HepG2 (cell line): ENCODE data around the gene RBM47. TPM values are rescaled to one million over a fixed set of nuclear protein-coding genes. Genes with fewer than 3 reads are reported as not detected.

Experiments used
- AGO2 ChIP-seq: fragments of 200-400 bp; formaldehyde crosslinking; optimal IDR thresholded peaks from 2 replicates; pipeline ENCODE3; 2017; ENCODE audit warnings: mild to moderate bottlenecking, low read depth, low read length, moderate library complexity
- CEBPB ChIP-seq: IDR thresholded peaks from 2 replicates; pipeline ENCODE4 v1.6.1; 2011; ENCODE audit warnings: low read depth, low read length, improper control_type of control experiment, borderline replicate concordance
- FOSL1 ChIP-seq: sonication (generic); formaldehyde crosslinking; IDR thresholded peaks from 2 replicates; pipeline ENCODE4 v1.9.0; 2021; ENCODE audit warnings: missing genetic modification reagents, borderline replicate concordance
- HNF4A ChIP-seq: sonication (generic); formaldehyde crosslinking; IDR thresholded peaks from 2 replicates; pipeline ENCODE4 v1.4.0; 2020; ENCODE audit warnings: missing genetic modification reagents
- POLR2G ChIP-seq: fragments of 200-400 bp; formaldehyde crosslinking; IDR thresholded peaks from 2 replicates; pipeline ENCODE4 v1.6.1; 2018; ENCODE audit warnings: mild to moderate bottlenecking, low read depth, low read length, moderate library complexity
- PRPF4 ChIP-seq: fragments of 200-400 bp; formaldehyde crosslinking; IDR thresholded peaks from 2 replicates; pipeline ENCODE4 v1.6.1; 2016; ENCODE audit warnings: low read length, low read depth; ENCODE audit not compliant: poor library complexity, severe bottlenecking
- RFXAP ChIP-seq: sonication (generic); formaldehyde crosslinking; IDR thresholded peaks from 2 replicates; pipeline ENCODE4 v1.4.0; 2020; ENCODE audit warnings: missing genetic modification reagents, borderline replicate concordance
- SNRNP70 ChIP-seq: fragments of 200-400 bp; formaldehyde crosslinking; IDR thresholded peaks from 2 replicates; pipeline ENCODE4 v1.6.1; 2017; ENCODE audit warnings: mild to moderate bottlenecking, low read depth, low read length, moderate library complexity
- SRY ChIP-seq: sonication (generic); formaldehyde crosslinking; IDR thresholded peaks from 2 replicates; pipeline ENCODE4 v1.8.0; 2022; ENCODE audit warnings: mild to moderate bottlenecking, missing genetic modification reagents
- TBP ChIP-seq: sonication (generic); formaldehyde crosslinking; IDR thresholded peaks from 2 replicates; pipeline ENCODE4 v1.5.0; 2020; ENCODE audit warnings: missing genetic modification reagents
- TBX3 ChIP-seq: fragments of 450-650 bp; IDR thresholded peaks from 2 replicates; pipeline ENCODE4 v1.6.1; 2017; ENCODE audit warnings: antibody characterized with exemption, mild to moderate bottlenecking, inconsistent platforms, borderline replicate concordance
- TEAD3 ChIP-seq: optimal IDR thresholded peaks from 2 replicates; pipeline ENCODE3; 2016; ENCODE audit warnings: borderline replicate concordance
- ZNF468 ChIP-seq: sonication (generic); formaldehyde crosslinking; IDR thresholded peaks from 2 replicates; pipeline ENCODE4 v1.8.0; 2022; ENCODE audit warnings: mild to moderate bottlenecking, moderate library complexity, missing genetic modification reagents
- ZNF615 ChIP-seq: sonication (generic); formaldehyde crosslinking; IDR thresholded peaks from 2 replicates; pipeline ENCODE4 v1.5.0; 2020; ENCODE audit warnings: mild to moderate bottlenecking, missing genetic modification reagents, borderline replicate concordance
- ZNF878 ChIP-seq: sonication (generic); formaldehyde crosslinking; IDR thresholded peaks from 2 replicates; pipeline ENCODE4 v1.8.1; 2023; ENCODE audit warnings: mild to moderate bottlenecking, missing genetic modification reagents, moderate library complexity
- polyA plus RNA-seq, 8 experiments: library from polyadenylated mRNA; depleted of rRNA in 3 of 8; stranded (reverse) in 7 of 8; unstranded in 1 of 8; fragments of >200 nt; fragmentation: Illumina TruSeq in 4 of 8; extraction: Trizol in 4 of 8; gene quantifications; 2 replicates each; pipeline versions ENCODE4 v1.2.1 to v1.2.3, GENCODE V29; 2011 to 2016; ENCODE audit warnings: low read depth in 4 of 8, missing spikeins in 1 of 8, mixed read lengths in 1 of 8; ENCODE audit not compliant: insufficient read depth in 1 of 8
- total RNA-seq, 5 experiments: library from RNA; depleted of rRNA; stranded (reverse); fragments of >200 nt; fragmentation: Illumina TruSeq; extraction: Trizol; gene quantifications; 2 replicates each; pipeline ENCODE4 v1.2.3, GENCODE V29; 2016; ENCODE audit warnings: low read depth in 1 of 5
- TF ChIP-seq, protein P1 (sequence below): sonication (generic); formaldehyde crosslinking; IDR thresholded peaks from 2 replicates; pipeline ENCODE4 v1.5.0; 2020; ENCODE audit warnings: missing genetic modification reagents, mild to moderate bottlenecking, borderline replicate concordance
- TF ChIP-seq, protein P2 (sequence below): sonication (generic); formaldehyde crosslinking; IDR thresholded peaks from 2 replicates; pipeline ENCODE4 v1.4.0; 2020; ENCODE audit warnings: mild to moderate bottlenecking, missing genetic modification reagents, borderline replicate concordance
- TF ChIP-seq, protein P3 (sequence below): sonication (generic); formaldehyde crosslinking; IDR thresholded peaks from 2 replicates; pipeline ENCODE4 v1.4.0; 2020; ENCODE audit warnings: mild to moderate bottlenecking, missing genetic modification reagents
- TF ChIP-seq, protein P4 (sequence below): sonication (generic); formaldehyde crosslinking; IDR thresholded peaks from 2 replicates; pipeline ENCODE4 v1.8.0; 2022; ENCODE audit warnings: missing genetic modification reagents, mild to moderate bottlenecking, inconsistent platforms, borderline replicate concordance
- TF ChIP-seq, protein P5 (sequence below): sonication (generic); formaldehyde crosslinking; IDR thresholded peaks from 2 replicates; pipeline ENCODE4 v1.8.1; 2023; ENCODE audit warnings: mild to moderate bottlenecking, missing genetic modification reagents

Gene RBM47
- total and polyA plus RNA-seq, 2 of the 13 experiments (the other 11 are each of a cell fraction or from before 2014, with no cell fraction given), result 1.2 to 2.5 TPM

DNA sequence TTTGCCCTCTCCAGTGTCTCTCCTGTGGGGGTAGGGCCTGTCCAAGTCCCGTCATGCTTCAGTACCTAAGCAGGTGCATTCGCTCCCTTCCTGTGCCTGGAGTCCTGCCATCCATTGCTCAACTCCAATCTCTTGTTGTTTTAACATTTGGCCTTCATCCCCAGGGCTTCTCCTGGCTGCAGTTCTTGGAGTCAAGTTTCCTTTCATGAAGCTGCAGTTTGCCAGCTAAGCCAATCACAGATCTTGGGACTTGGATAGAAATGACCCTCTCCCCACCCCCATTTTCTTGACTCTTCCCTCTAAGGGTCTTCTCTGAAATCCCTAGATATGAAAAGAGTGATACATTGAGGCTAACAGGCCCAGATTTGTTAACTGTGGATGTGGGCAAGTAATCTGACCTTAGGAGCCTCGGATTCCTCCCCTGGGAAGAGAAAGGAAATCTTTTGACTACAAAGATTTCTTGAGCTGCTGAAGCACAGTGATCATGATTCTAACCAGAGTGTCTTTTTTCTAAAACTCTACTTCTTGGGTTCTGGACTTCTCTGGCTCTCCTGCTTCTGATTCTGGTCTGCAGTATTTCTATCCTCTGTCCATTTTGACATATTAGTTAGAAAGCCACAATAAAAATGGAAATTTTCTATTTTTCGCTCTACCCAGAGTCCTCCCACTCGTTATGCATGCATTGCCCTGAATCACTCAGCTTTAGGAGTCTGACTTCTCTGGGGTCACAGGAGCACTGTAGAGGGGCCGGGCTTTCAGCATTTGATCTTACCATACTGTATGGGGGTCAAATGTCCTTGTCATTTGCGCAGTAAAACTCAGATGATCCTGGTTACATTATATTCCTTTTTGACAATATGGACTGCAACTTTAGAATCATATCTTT lies 233.5 kb downstream of the RBM47 start (continued):
- TF ChIP-seq, protein P1, sequence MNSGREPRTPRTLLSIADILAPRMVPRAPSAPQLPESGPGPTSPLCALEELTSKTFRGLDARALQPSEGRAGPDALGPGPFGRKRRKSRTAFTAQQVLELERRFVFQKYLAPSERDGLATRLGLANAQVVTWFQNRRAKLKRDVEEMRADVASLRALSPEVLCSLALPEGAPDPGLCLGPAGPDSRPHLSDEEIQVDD (CRISPR knock-in tag), result no peak
- TF ChIP-seq, protein P2, sequence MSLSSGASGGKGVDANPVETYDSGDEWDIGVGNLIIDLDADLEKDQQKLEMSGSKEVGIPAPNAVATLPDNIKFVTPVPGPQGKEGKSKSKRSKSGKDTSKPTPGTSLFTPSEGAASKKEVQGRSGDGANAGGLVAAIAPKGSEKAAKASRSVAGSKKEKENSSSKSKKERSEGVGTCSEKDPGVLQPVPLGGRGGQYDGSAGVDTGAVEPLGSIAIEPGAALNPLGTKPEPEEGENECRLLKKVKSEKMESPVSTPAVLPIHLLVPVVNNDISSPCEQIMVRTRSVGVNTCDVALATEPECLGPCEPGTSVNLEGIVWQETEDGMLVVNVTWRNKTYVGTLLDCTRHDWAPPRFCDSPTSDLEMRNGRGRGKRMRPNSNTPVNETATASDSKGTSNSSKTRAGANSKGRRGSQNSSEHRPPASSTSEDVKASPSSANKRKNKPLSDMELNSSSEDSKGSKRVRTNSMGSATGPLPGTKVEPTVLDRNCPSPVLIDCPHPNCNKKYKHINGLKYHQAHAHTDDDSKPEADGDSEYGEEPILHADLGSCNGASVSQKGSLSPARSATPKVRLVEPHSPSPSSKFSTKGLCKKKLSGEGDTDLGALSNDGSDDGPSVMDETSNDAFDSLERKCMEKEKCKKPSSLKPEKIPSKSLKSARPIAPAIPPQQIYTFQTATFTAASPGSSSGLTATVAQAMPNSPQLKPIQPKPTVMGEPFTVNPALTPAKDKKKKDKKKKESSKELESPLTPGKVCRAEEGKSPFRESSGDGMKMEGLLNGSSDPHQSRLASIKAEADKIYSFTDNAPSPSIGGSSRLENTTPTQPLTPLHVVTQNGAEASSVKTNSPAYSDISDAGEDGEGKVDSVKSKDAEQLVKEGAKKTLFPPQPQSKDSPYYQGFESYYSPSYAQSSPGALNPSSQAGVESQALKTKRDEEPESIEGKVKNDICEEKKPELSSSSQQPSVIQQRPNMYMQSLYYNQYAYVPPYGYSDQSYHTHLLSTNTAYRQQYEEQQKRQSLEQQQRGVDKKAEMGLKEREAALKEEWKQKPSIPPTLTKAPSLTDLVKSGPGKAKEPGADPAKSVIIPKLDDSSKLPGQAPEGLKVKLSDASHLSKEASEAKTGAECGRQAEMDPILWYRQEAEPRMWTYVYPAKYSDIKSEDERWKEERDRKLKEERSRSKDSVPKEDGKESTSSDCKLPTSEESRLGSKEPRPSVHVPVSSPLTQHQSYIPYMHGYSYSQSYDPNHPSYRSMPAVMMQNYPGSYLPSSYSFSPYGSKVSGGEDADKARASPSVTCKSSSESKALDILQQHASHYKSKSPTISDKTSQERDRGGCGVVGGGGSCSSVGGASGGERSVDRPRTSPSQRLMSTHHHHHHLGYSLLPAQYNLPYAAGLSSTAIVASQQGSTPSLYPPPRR, result no peak
- TF ChIP-seq, protein P3, sequence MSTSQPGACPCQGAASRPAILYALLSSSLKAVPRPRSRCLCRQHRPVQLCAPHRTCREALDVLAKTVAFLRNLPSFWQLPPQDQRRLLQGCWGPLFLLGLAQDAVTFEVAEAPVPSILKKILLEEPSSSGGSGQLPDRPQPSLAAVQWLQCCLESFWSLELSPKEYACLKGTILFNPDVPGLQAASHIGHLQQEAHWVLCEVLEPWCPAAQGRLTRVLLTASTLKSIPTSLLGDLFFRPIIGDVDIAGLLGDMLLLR, result no peak
- TF ChIP-seq ZNF615 (CRISPR knock-in tag) (no peak), FOSL1 (CRISPR knock-in tag) (no peak), SRY (CRISPR knock-in tag) (no peak), HNF4A (CRISPR knock-in tag) (peak; percentile 61), SNRNP70 (no peak), ZNF468 (CRISPR knock-in tag) (no peak), POLR2G (no peak), RFXAP (CRISPR knock-in tag) (no peak), PRPF4 (no peak), TBX3 (no peak), TEAD3 (no peak), AGO2 (no peak), ZNF878 (CRISPR knock-in tag) (no peak), CEBPB (peak; percentile 83), TBP (CRISPR knock-in tag) (no peak)
- TF ChIP-seq, protein P4, sequence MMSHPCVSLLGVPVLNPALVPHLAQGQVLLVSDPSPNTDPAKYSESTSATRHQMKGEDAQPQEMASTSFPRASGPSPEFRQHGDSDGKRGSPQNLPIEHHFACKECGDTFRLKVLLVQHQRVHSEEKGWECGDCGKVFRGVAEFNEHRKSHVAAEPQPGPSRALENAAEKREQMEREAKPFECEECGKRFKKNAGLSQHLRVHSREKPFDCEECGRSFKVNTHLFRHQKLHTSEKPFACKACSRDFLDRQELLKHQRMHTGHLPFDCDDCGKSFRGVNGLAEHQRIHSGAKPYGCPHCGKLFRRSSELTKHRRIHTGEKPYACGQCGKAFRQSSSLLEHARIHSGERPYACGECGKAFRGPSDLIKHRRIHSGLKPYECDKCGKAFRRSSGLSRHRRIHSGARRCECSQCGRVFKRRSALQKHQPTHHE (CRISPR knock-in tag), result no peak
- TF ChIP-seq, protein P5, sequence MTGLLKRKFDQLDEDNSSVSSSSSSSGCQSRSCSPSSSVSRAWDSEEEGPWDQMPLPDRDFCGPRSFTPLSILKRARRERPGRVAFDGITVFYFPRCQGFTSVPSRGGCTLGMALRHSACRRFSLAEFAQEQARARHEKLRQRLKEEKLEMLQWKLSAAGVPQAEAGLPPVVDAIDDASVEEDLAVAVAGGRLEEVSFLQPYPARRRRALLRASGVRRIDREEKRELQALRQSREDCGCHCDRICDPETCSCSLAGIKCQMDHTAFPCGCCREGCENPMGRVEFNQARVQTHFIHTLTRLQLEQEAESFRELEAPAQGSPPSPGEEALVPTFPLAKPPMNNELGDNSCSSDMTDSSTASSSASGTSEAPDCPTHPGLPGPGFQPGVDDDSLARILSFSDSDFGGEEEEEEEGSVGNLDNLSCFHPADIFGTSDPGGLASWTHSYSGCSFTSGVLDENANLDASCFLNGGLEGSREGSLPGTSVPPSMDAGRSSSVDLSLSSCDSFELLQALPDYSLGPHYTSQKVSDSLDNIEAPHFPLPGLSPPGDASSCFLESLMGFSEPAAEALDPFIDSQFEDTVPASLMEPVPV (CRISPR knock-in tag), result no peak
